Measurements from ENCODE around the gene UFD1.

UFD1 gene

GRCh38 chr22:19455585-19456370 lies 23.2 kb downstream of the UFD1 start:
- Histone ChIP-seq H3K4me3 (no peak overlapping the region), H3K27ac (no peak overlapping the region)
- no peak for TF ChIP-seq CTCF (IDR thresholded peaks at IDR 0.05)
- no peak for DNase-seq (ENCODE audit: low spot score)

- no peak for DNase-seq (ENCODE audit: low spot score)
- Histone ChIP-seq H3K27ac (no peak overlapping the region), H3K4me3 (no peak overlapping the region)
- no peak for TF ChIP-seq CTCF (IDR thresholded peaks at IDR 0.05)
These were observed 24.0 kb downstream of the UFD1 start for GRCh38 chr22:19455033-19455432.

- Histone ChIP-seq H3K27ac (no peak overlapping the region), H3K4me3 (no peak overlapping the region)
- no peak for DNase-seq (ENCODE audit: low spot score)
- TF ChIP-seq CTCF (IDR thresholded peaks at IDR 0.05), result no peak
These were observed 24.8 kb downstream of the UFD1 start for GRCh38 chr22:19454156-19454555.

- no peak for TF ChIP-seq CTCF (IDR thresholded peaks at IDR 0.05)
- H3K27ac ChIP-seq, result no peak overlapping the region
- no peak for DNase-seq (ENCODE audit: low spot score)
- H3K4me3 ChIP-seq, result no peak overlapping the region
These were observed 25.3 kb downstream of the UFD1 start for GRCh38 chr22:19453718-19454117.

GRCh38 chr22:19451570-19451969 lies 27.4 kb downstream of the UFD1 start:
- no peak overlapping the region for H3K27ac ChIP-seq
- no peak for DNase-seq (ENCODE audit: low spot score)
- no peak for TF ChIP-seq CTCF (IDR thresholded peaks at IDR 0.05)
- H3K4me3 ChIP-seq, result no peak overlapping the region

GRCh38 chr22:19450363-19451175 lies 28.4 kb downstream of the UFD1 start:
- DNase-seq (ENCODE audit: low spot score), result no peak
- Histone ChIP-seq H3K4me3 (no peak overlapping the region), H3K27ac (no peak overlapping the region)
- TF ChIP-seq CTCF (IDR thresholded peaks at IDR 0.05), result no peak

GRCh38 chr22:19449422-19449767 lies 29.6 kb downstream of the UFD1 start:
- TF ChIP-seq CTCF (IDR thresholded peaks at IDR 0.05), result no peak
- Histone ChIP-seq H3K27ac (no peak overlapping the region), H3K4me3 (no peak overlapping the region)
- DNase-seq (ENCODE audit: low spot score), result no peak
